Endothelial cell of umbilical vein (primary cell): ENCODE data around the gene GAGE2A. TPM values are rescaled to one million over a fixed set of nuclear protein-coding genes. Genes with fewer than 3 reads are reported as not detected.

Experiments
- BruUV-seq: library from RNA; stranded (reverse); fragments of 400-500 nt; replicated peaks from 2 replicates; lab custom pipeline; 2021; lab: Mats Ljungman, UMichigan
- CTCF ChIA-PET: fragments of 300-600, 350-600 bp; sonication (Branson Sonifier 250); formaldehyde crosslinking; loops from one replicate; lab custom pipeline; 2021; ENCODE audit warnings: antibody characterized with exemption, inconsistent platforms; lab: Charles Lee
- POLR2A ChIA-PET: fragments of 300-600, 350-600 bp; sonication (Branson Sonifier 250); formaldehyde crosslinking; loops from one replicate; lab custom pipeline; 2021; ENCODE audit warnings: antibody characterized with exemption, inconsistent platforms; lab: Charles Lee
- DNase-seq: peaks from one replicate; pipeline ENCODE4 v3.0.0-alpha.2; 2011; ENCODE audit warnings: low read depth, low spot score
- FAIRE-seq: peaks from 2 replicates; lab custom pipeline; 2011; peaks lifted over from hg19 to GRCh38; lab: Jason Lieb, UNC
- H2AFZ ChIP-seq: 2 replicates; pipeline ENCODE4 v1.6.0; 2012; ENCODE audit warnings: low read depth, low read length, control low read depth, inconsistent platforms
- H3K27ac ChIP-seq: 2 replicates; pipeline ENCODE4 v1.5.1; 2011; ENCODE audit warnings: low read depth, mild to moderate bottlenecking, control low read depth, low read length, moderate library complexity; ENCODE audit not compliant: insufficient read depth
- H3K27me3 ChIP-seq, 2 experiments: 2 replicates each; pipeline versions ENCODE4 v1.6.0 to v1.6.1; 2011; ENCODE audit warnings: low read length in 2 of 2, mixed read lengths in 1 of 2; ENCODE audit not compliant: control insufficient read depth in 2 of 2, insufficient read depth in 2 of 2
- H3K36me3 ChIP-seq, 2 experiments: 2 replicates in 1 of 2; 3 replicates in 1 of 2; pipeline ENCODE4 v1.5.1; 2011; ENCODE audit warnings: low read length in 2 of 2, mild to moderate bottlenecking in 1 of 2, moderate library complexity in 1 of 2; ENCODE audit not compliant: control insufficient read depth in 2 of 2, insufficient read depth in 2 of 2; ENCODE audit errors: extremely low read depth in 1 of 2
- H3K4me1 ChIP-seq: 3 replicates; pipeline ENCODE4 v1.5.1; 2011; ENCODE audit warnings: mild to moderate bottlenecking, low read length; ENCODE audit not compliant: control insufficient read depth, insufficient read depth; ENCODE audit errors: extremely low read depth
- H3K4me2 ChIP-seq: 2 replicates; pipeline ENCODE4 v1.6.1; 2011; ENCODE audit warnings: low read length, control low read depth, mixed read lengths; ENCODE audit not compliant: insufficient read depth
- H3K4me3 ChIP-seq, 3 experiments: fragments of 200-600 bp in 1 of 3; sonication (generic), shearing (Covaris generic) in 1 of 3; replicated peaks in 1 of 3; 2 replicates each; pipeline ENCODE4 v1.5.1; 2011 to 2016; ENCODE audit warnings: control low read depth in 3 of 3, low read length in 3 of 3, mild to moderate bottlenecking in 2 of 3, inconsistent platforms in 1 of 3, low read depth in 1 of 3, moderate library complexity in 1 of 3; ENCODE audit not compliant: insufficient read depth in 1 of 3
- H3K79me2 ChIP-seq: 2 replicates; pipeline ENCODE4 v1.6.0; 2012; ENCODE audit warnings: low read length, inconsistent platforms; ENCODE audit not compliant: control insufficient read depth, insufficient read depth
- H3K9ac ChIP-seq: replicated peaks from 2 replicates; pipeline ENCODE3; 2011; ENCODE audit warnings: low read length, control low read depth; ENCODE audit not compliant: insufficient read depth; ENCODE audit errors: extremely low read depth
- H3K9me1 ChIP-seq: replicated peaks from 3 replicates; pipeline ENCODE4 v1.6.0; 2011; ENCODE audit warnings: mild to moderate bottlenecking, low read length; ENCODE audit not compliant: control insufficient read depth, insufficient read depth; ENCODE audit errors: extremely low read depth
- H3K9me3 ChIP-seq: replicated peaks from 2 replicates; pipeline ENCODE4 v1.5.1; 2012; ENCODE audit warnings: low read length, inconsistent platforms; ENCODE audit not compliant: control insufficient read depth, insufficient read depth
- H4K20me1 ChIP-seq: replicated peaks from 2 replicates; pipeline ENCODE3; 2011; ENCODE audit warnings: mild to moderate bottlenecking, low read length; ENCODE audit not compliant: control insufficient read depth, insufficient read depth; ENCODE audit errors: extremely low read depth
- CTCF ChIP-seq, 2 donors: IDR thresholded peaks; 1 replicate in 1 of 2; 2 replicates in 1 of 2; pipeline ENCODE4 v1.5.1; 2011; ENCODE audit warnings: low read length in 2 of 2, mild to moderate bottlenecking in 2 of 2, moderate library complexity in 2 of 2, control low read depth in 1 of 2, inconsistent platforms in 1 of 2, low read depth in 1 of 2; ENCODE audit not compliant: insufficient read depth in 1 of 2; ENCODE audit errors: extremely low read depth in 1 of 2
- EZH2 ChIP-seq: IDR thresholded peaks from 2 replicates; pipeline ENCODE4 v1.6.1; 2012; ENCODE audit warnings: borderline replicate concordance, low read depth, mild to moderate bottlenecking, moderate library complexity, low read length, inconsistent platforms; ENCODE audit not compliant: severe bottlenecking
- FOS ChIP-seq: IDR thresholded peaks from 2 replicates; pipeline ENCODE4 v1.6.1; 2011; ENCODE audit warnings: mild to moderate bottlenecking, low read length, moderate library complexity, borderline replicate concordance; ENCODE audit not compliant: insufficient read depth
- GATA2 ChIP-seq: IDR thresholded peaks from 2 replicates; pipeline ENCODE4 v1.7.0; 2011; ENCODE audit warnings: low read depth, mild to moderate bottlenecking, moderate library complexity, mixed read lengths, low read length; ENCODE audit not compliant: insufficient read length, insufficient read depth
- JUN ChIP-seq: IDR thresholded peaks from 2 replicates; pipeline ENCODE4 v1.6.1; 2011; ENCODE audit warnings: borderline replicate concordance, low read depth; ENCODE audit not compliant: insufficient read length, insufficient read depth
- MAX ChIP-seq: IDR thresholded peaks from 2 replicates; pipeline ENCODE4 v1.6.1; 2011; ENCODE audit not compliant: insufficient read depth, insufficient read length
- MYC ChIP-seq: IDR thresholded peaks from one replicate; pipeline ENCODE4 v1.6.1; 2011; ENCODE audit warnings: mild to moderate bottlenecking, low read depth, low read length
- POLR2A ChIP-seq: IDR thresholded peaks from 2 replicates; pipeline ENCODE4 v1.6.1; 2012; ENCODE audit warnings: low read depth, mild to moderate bottlenecking, control low read depth, low read length
- POLR2AphosphoS5 ChIP-seq: IDR thresholded peaks from 2 replicates; pipeline ENCODE4 v1.6.1; 2012; ENCODE audit warnings: low read depth, mild to moderate bottlenecking, control low read depth, low read length, moderate library complexity; ENCODE audit not compliant: insufficient read depth
- dilution Hi-C: fragments of 300-500 bp; cut with MboI; formaldehyde crosslinking; loops from one replicate; pipeline ENCODE4 v1.15.0; 2019; ENCODE audit warnings: low sequenced_read_pairs; ENCODE audit not compliant: extremely low pct_ligation_motif_present
- intact Hi-C: fragments of 100-400 bp; cut with micrococcal nuclease; formaldehyde crosslinking; loops from one replicate; pipeline ENCODE4 v1.10.0; 2022
- polyA plus RNA-seq, 4 experiments: library from polyadenylated mRNA; depleted of rRNA in 3 of 4; stranded (reverse) in 3 of 4; unstranded in 1 of 4; fragments of >200 nt; gene quantifications; 2 replicates each; pipeline versions ENCODE4 v1.2.1 to v1.2.3, GENCODE V29; 2011 to 2012; ENCODE audit warnings: missing spikeins in 1 of 4
- total RNA-seq: library from RNA; stranded (reverse); gene quantifications from 2 replicates; pipeline ENCODE4 v1.2.3, GENCODE V29; 2021

The GAGE2A gene
- total and polyA plus RNA-seq, 2 donors (not counting 3 experiments of a cell fraction or from before 2014, with no cell fraction given) = not detected

- no peak overlapping the region for H3K4me3 ChIP-seq
- no peak overlapping the region for H3K4me2 ChIP-seq
- no peaks in the 10 kb centered on the region for H3K9me1 ChIP-seq
- POLR2A ChIA-PET = no interaction called here
- H4K20me1 ChIP-seq = no peaks in the 10 kb centered on the region
- no peaks in the 10 kb centered on the region for H3K27me3 ChIP-seq
- no TSS peak for BruUV-seq
- no peaks in the 10 kb centered on the region for H3K36me3 ChIP-seq
- CTCF ChIA-PET = no interaction called here
- no peaks in the 10 kb centered on the region for H3K4me1 ChIP-seq
- TF ChIP-seq MAX = no peak
- TF ChIP-seq CTCF (IDR thresholded peaks at IDR 0.05; ENCODE audit: extremely low read depth in 1 of 2, insufficient read depth in 1 of 2, low read depth in 1 of 2, low read length in 2 of 2) = no peak
- no peak for TF ChIP-seq EZH2
- no peak for TF ChIP-seq FOS
- no peak for TF ChIP-seq JUN
- TF ChIP-seq MYC = no peak
- TF ChIP-seq POLR2A = no peak
- no peak for TF ChIP-seq GATA2
- no peak for TF ChIP-seq POLR2AphosphoS5
- no peak for FAIRE-seq
- intact Hi-C loops = no loop called here
- no peak overlapping the region for H3K9ac ChIP-seq
- dilution Hi-C loops = no loop called here
- H3K27ac ChIP-seq = no peak overlapping the region
- no peak overlapping the region for H2AFZ ChIP-seq
- no peaks in the 10 kb centered on the region for H3K79me2 ChIP-seq
- no peak for DNase-seq
- no peaks in the 10 kb centered on the region for H3K9me3 ChIP-seq
These were observed 37.9 kb downstream of the GAGE2A start for GRCh38 chrX:49627086-49627777.
